ENCODE data around the gene KMT2B.

The KMT2B gene

DNA sequence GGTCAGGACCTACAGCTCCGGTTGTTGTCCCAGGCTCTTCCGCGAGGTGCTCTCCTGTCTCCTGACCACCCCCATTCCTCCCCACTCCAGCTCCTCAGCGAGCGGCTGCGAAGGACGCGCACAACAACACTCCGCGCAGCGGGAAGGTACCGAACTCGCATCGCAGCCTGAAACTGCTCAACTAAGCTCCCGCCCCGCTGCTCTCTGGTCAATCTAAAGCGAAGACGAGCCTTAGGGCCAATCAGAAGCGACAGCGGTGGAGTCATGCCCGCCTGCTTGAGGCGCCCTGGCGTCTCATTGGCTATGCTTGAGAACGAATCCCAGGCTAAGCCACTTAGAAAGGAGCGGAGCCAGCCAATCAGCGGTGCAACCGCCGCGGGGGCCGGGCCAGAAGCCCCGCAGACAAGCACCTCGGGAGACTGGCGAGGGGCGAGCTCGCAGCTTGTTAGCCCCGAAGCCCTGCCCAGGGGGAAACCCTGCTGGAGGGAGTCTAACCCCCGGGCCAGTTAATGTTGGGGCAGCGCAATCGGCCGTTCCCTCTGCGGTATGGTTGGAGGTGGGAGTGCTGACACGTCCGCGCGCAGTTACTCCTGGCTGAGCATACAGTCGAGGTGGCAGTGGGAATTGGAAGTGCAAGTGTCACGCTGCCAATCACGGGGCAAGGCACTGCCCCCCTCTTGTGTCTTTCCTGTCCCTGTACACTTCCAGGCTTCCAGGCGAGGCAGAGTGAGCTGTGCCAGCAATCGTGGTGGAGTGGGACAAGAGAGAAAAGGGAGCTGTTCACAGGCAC, 15.4 kb upstream of the KMT2B start (continued):
- TF ChIP-seq ZNF24 (tag by site-specific recombination; IDR thresholded peaks at IDR 0.05) (peak; percentile 73), ZNF292 (tag by site-specific recombination; IDR thresholded peaks at IDR 0.05; ENCODE audit: borderline replicate concordance, low read depth) (no peak), ZIC2 (tag by site-specific recombination; IDR thresholded peaks at IDR 0.05) (peak; percentile 98), KLF8 (tag by site-specific recombination; IDR thresholded peaks at IDR 0.05) (peak; percentile 73), ZBTB11 (tag by site-specific recombination; conservative IDR thresholded peaks at IDR 0.05; ENCODE audit: low read depth) (no peak), ZNF777 (tag by site-specific recombination; IDR thresholded peaks at IDR 0.05; ENCODE audit: borderline replicate concordance) (peak; percentile 83; the same call in 1 of the 2 replicates), KLF9 (tag by site-specific recombination; IDR thresholded peaks at IDR 0.05; ENCODE audit: low read depth) (peak; percentile 62), HOXD13 (CRISPR knock-in tag; IDR thresholded peaks at IDR 0.05; ENCODE audit: borderline replicate concordance) (no peak), MZF1 (tag by site-specific recombination; IDR thresholded peaks at IDR 0.05; ENCODE audit: borderline replicate concordance) (no peak), KLF10 (tag by site-specific recombination; IDR thresholded peaks at IDR 0.05) (peak; percentile 80), ZSCAN4 (tag by site-specific recombination; IDR thresholded peaks at IDR 0.05) (no peak; the same call in 1 of the 2 replicates), INSM2 (tag by site-specific recombination; IDR thresholded peaks at IDR 0.05) (0 out of 2 replicates have a peak, but pooled peaks have one; percentile 54), ZBTB26 (tag by site-specific recombination; optimal IDR thresholded peaks at IDR 0.05) (peak; percentile 76), ZNF544 (tag by site-specific recombination; IDR thresholded peaks at IDR 0.05) (no peak), ZNF350 (tag by site-specific recombination; IDR thresholded peaks at IDR 0.05) (no peak), ZNF830 (tag by site-specific recombination; IDR thresholded peaks at IDR 0.05; ENCODE audit: low read depth) (no peak), ZNF366 (tag by site-specific recombination; conservative IDR thresholded peaks at IDR 0.05) (no peak), KLF16 (tag by site-specific recombination; IDR thresholded peaks at IDR 0.05) (peak; percentile 18; the same call in 1 of the 2 replicates), KLF7 (tag by site-specific recombination; IDR thresholded peaks at IDR 0.05; ENCODE audit: borderline replicate concordance) (0 out of 2 replicates have a peak, but pooled peaks have one; percentile 1), ZNF341 (tag by site-specific recombination; IDR thresholded peaks at IDR 0.05; ENCODE audit: low read depth) (peak; percentile 88), PRDM1 (tag by site-specific recombination; IDR thresholded peaks at IDR 0.05) (peak; percentile 79), ZFP37 (tag by site-specific recombination; IDR thresholded peaks at IDR 0.05) (no peak), ZNF404 (tag by site-specific recombination; IDR thresholded peaks at IDR 0.05) (no peak), ZNF843 (tag by site-specific recombination; IDR thresholded peaks at IDR 0.05) (0 out of 2 replicates have a peak, but pooled peaks have one; percentile 71), ZNF629 (tag by site-specific recombination; IDR thresholded peaks at IDR 0.05) (peak; percentile 51)
- TF ChIP-seq, protein P1, sequence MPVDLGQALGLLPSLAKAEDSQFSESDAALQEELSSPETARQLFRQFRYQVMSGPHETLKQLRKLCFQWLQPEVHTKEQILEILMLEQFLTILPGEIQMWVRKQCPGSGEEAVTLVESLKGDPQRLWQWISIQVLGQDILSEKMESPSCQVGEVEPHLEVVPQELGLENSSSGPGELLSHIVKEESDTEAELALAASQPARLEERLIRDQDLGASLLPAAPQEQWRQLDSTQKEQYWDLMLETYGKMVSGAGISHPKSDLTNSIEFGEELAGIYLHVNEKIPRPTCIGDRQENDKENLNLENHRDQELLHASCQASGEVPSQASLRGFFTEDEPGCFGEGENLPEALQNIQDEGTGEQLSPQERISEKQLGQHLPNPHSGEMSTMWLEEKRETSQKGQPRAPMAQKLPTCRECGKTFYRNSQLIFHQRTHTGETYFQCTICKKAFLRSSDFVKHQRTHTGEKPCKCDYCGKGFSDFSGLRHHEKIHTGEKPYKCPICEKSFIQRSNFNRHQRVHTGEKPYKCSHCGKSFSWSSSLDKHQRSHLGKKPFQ (tag by site-specific recombination; IDR thresholded peaks at IDR 0.05) = peak; percentile 99
- TF ChIP-seq, protein P2, sequence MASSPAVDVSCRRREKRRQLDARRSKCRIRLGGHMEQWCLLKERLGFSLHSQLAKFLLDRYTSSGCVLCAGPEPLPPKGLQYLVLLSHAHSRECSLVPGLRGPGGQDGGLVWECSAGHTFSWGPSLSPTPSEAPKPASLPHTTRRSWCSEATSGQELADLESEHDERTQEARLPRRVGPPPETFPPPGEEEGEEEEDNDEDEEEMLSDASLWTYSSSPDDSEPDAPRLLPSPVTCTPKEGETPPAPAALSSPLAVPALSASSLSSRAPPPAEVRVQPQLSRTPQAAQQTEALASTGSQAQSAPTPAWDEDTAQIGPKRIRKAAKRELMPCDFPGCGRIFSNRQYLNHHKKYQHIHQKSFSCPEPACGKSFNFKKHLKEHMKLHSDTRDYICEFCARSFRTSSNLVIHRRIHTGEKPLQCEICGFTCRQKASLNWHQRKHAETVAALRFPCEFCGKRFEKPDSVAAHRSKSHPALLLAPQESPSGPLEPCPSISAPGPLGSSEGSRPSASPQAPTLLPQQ (tag by site-specific recombination; IDR thresholded peaks at IDR 0.05) = peak; percentile 47
